ENCODE measurements around the gene CNST.

CNST gene

DNA sequence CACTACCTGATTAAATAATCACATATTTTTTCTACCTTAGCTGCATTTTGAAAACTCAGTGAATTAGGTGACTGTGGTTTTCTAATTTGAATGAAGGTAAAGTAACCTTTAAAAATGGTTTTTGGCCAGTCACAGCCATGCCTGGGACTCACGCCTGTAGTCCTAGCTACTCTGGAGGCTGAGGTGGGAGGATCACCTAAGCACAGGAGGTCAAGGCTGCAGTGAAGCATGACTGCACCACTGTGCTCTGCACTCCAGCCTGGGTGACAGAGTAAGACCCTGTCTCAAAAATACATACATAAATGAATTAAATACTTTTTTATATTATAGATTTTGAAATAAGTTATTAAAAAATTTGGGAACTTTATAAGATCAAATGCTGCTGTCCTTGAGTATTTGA, 5.7 kb downstream of the CNST start:
- TF ChIP-seq CEBPB (IDR thresholded peaks at IDR 0.05), result no peak
- TF ChIP-seq RAD21 (IDR thresholded peaks at IDR 0.05; ENCODE audit: low read depth), result no peak
- TF ChIP-seq EP300 (IDR thresholded peaks at IDR 0.05; ENCODE audit: borderline replicate concordance), result no peak
- no peak for TF ChIP-seq FOXM1 (IDR thresholded peaks at IDR 0.05; ENCODE audit: borderline replicate concordance, low read depth)
- no peak for TF ChIP-seq TEAD4 (IDR thresholded peaks at IDR 0.05)
- TF ChIP-seq ZBTB7A (IDR thresholded peaks at IDR 0.05; ENCODE audit: low read depth), result no peak
- TF ChIP-seq, protein P1, sequence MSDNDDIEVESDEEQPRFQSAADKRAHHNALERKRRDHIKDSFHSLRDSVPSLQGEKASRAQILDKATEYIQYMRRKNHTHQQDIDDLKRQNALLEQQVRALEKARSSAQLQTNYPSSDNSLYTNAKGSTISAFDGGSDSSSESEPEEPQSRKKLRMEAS (IDR thresholded peaks at IDR 0.05), result no peak
- TF ChIP-seq TCF12 (IDR thresholded peaks at IDR 0.05; ENCODE audit: low read depth), result no peak
- no peak for TF ChIP-seq EGR1 (IDR thresholded peaks at IDR 0.05)
- no peak for TF ChIP-seq NFIC (IDR thresholded peaks at IDR 0.05)
- TF ChIP-seq YY1 (IDR thresholded peaks at IDR 0.05; ENCODE audit: low read depth), result no peak
- no peak for TF ChIP-seq REST (IDR thresholded peaks at IDR 0.05; ENCODE audit: low read depth)

DNA sequence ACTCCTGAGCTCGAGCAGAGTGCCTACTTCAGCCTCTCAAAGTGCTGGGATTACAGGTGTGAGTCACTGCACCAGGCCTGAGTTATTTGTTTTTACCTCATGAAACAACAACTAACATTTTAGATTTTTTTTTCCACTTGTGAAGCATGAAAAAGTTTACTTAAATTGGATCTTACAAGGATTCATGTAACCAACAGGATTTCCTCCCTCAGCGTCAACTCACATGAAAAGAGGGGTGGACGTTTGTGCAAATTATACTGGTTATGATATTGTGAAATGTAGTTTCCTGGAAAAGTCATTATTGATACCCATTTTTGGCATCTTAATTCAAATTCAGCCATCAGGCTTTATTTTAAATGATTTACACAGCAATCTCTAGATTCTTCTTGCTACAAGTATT, 6.5 kb downstream of the CNST start:
- TF ChIP-seq ZBTB7A (IDR thresholded peaks at IDR 0.05; ENCODE audit: low read depth) (no peak), EP300 (IDR thresholded peaks at IDR 0.05; ENCODE audit: borderline replicate concordance) (no peak), TAF1 (IDR thresholded peaks at IDR 0.05; ENCODE audit: low read depth) (no peak), RAD21 (IDR thresholded peaks at IDR 0.05; ENCODE audit: low read depth) (no peak), CEBPB (IDR thresholded peaks at IDR 0.05) (no peak), REST (IDR thresholded peaks at IDR 0.05; ENCODE audit: low read depth) (no peak), NFIC (IDR thresholded peaks at IDR 0.05) (no peak), CREB1 (IDR thresholded peaks at IDR 0.05; ENCODE audit: low read depth) (no peak), TCF12 (IDR thresholded peaks at IDR 0.05; ENCODE audit: low read depth) (no peak), FOXM1 (IDR thresholded peaks at IDR 0.05; ENCODE audit: borderline replicate concordance, low read depth) (no peak), YY1 (IDR thresholded peaks at IDR 0.05; ENCODE audit: low read depth) (no peak), EGR1 (IDR thresholded peaks at IDR 0.05) (no peak), USF1 (IDR thresholded peaks at IDR 0.05) (no peak), TEAD4 (IDR thresholded peaks at IDR 0.05) (no peak)
- TF ChIP-seq, protein P1 (IDR thresholded peaks at IDR 0.05), result no peak

GRCh38 chr1:246573491-246573890, 7.2 kb downstream of the CNST start:
- TF ChIP-seq TCF12 (IDR thresholded peaks at IDR 0.05; ENCODE audit: low read depth) (no peak), CREB1 (IDR thresholded peaks at IDR 0.05; ENCODE audit: low read depth) (no peak), ZBTB7A (IDR thresholded peaks at IDR 0.05; ENCODE audit: low read depth) (no peak), FOXM1 (IDR thresholded peaks at IDR 0.05; ENCODE audit: borderline replicate concordance, low read depth) (no peak), NFIC (IDR thresholded peaks at IDR 0.05) (no peak), REST (IDR thresholded peaks at IDR 0.05; ENCODE audit: low read depth) (no peak), CEBPB (IDR thresholded peaks at IDR 0.05) (no peak), EGR1 (IDR thresholded peaks at IDR 0.05) (no peak), RAD21 (IDR thresholded peaks at IDR 0.05; ENCODE audit: low read depth) (no peak), TEAD4 (IDR thresholded peaks at IDR 0.05) (no peak), EP300 (IDR thresholded peaks at IDR 0.05; ENCODE audit: borderline replicate concordance) (no peak), YY1 (IDR thresholded peaks at IDR 0.05; ENCODE audit: low read depth) (no peak), TAF1 (IDR thresholded peaks at IDR 0.05; ENCODE audit: low read depth) (no peak)
- TF ChIP-seq, protein P1 (IDR thresholded peaks at IDR 0.05), result no peak

DNA sequence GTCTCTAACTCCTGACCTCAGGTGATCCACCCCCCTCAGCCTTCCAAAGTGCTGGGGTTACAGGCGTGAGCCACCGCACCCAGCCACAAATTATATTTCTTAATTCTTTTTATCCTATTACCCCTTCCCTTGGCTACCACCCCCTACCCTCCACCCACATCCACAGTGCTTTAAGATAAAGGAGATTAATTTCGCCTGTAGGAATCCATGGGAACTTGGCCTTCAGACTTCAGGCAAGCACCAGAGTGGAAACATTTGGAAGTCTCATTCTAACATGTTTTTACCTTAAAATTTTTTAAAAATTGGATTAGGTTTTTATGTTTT, 10.4 kb downstream of the CNST start:
- TF ChIP-seq CEBPB (IDR thresholded peaks at IDR 0.05) (no peak), CREB1 (IDR thresholded peaks at IDR 0.05; ENCODE audit: low read depth) (no peak), RAD21 (IDR thresholded peaks at IDR 0.05; ENCODE audit: low read depth) (no peak), TCF12 (IDR thresholded peaks at IDR 0.05; ENCODE audit: low read depth) (no peak), EP300 (IDR thresholded peaks at IDR 0.05; ENCODE audit: borderline replicate concordance) (no peak), TEAD4 (IDR thresholded peaks at IDR 0.05) (no peak), NFIC (IDR thresholded peaks at IDR 0.05) (no peak), USF1 (IDR thresholded peaks at IDR 0.05) (no peak), EGR1 (IDR thresholded peaks at IDR 0.05) (no peak), REST (IDR thresholded peaks at IDR 0.05; ENCODE audit: low read depth) (no peak), ZBTB7A (IDR thresholded peaks at IDR 0.05; ENCODE audit: low read depth) (no peak), YY1 (IDR thresholded peaks at IDR 0.05; ENCODE audit: low read depth) (no peak), TAF1 (IDR thresholded peaks at IDR 0.05; ENCODE audit: low read depth) (no peak), FOXM1 (IDR thresholded peaks at IDR 0.05; ENCODE audit: borderline replicate concordance, low read depth) (no peak)
- TF ChIP-seq, protein P1 (IDR thresholded peaks at IDR 0.05), result no peak
